Measurements from ENCODE around the gene SNAI3. TPM values are rescaled to one million over a fixed set of nuclear protein-coding genes. Genes with fewer than 3 reads are reported as not detected.

SNAI3 gene
- total and polyA plus RNA-seq, 9 of the 15 experiments (the other 6 are each of a cell fraction or from before 2014, with no cell fraction given), result 0.04 to 4.1 (median 0.80) TPM; not detected in 1

DNA sequence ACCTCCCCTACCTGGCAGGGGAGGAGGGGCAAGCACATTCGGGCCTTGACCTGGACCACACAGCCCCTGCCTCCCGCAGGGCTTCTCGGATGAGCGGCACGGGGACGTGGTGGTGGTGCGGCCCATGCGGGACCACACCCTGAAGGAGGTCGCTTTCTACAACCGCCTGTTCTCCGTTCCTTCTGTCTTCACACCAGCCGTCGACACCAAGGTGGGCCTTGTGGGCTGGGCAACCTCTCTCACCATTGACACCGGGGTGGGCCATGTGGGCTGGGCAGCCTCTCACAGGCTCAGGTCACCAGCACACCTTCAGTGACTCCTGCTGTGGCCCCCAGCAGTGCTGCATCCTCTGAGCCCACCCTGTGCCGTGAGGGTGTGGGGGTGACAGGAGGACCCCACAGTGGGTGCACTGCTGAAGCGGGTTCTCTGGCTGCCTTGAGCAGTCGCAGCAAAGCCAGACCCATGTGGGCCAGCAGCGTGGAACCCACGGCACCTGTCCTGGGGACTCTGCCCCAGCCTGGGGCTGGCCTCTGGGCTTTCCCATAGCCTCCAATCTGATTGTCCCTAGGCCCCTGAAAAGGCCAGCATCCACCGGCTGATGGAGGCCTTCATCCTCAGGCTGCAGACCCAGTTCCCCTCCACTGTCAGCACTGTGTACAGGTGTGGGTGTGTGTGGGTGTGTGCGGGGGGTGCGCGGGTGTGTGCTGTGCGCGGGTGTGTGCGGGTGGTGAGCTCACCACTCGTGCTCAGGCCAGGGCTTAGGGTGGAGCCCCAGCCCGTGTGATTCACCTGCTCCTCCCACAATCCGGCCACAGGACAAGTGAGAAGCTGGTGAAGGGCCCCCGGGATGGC is 27.5 kb upstream of the SNAI3 start (continued):
- TF ChIP-seq, protein P1, sequence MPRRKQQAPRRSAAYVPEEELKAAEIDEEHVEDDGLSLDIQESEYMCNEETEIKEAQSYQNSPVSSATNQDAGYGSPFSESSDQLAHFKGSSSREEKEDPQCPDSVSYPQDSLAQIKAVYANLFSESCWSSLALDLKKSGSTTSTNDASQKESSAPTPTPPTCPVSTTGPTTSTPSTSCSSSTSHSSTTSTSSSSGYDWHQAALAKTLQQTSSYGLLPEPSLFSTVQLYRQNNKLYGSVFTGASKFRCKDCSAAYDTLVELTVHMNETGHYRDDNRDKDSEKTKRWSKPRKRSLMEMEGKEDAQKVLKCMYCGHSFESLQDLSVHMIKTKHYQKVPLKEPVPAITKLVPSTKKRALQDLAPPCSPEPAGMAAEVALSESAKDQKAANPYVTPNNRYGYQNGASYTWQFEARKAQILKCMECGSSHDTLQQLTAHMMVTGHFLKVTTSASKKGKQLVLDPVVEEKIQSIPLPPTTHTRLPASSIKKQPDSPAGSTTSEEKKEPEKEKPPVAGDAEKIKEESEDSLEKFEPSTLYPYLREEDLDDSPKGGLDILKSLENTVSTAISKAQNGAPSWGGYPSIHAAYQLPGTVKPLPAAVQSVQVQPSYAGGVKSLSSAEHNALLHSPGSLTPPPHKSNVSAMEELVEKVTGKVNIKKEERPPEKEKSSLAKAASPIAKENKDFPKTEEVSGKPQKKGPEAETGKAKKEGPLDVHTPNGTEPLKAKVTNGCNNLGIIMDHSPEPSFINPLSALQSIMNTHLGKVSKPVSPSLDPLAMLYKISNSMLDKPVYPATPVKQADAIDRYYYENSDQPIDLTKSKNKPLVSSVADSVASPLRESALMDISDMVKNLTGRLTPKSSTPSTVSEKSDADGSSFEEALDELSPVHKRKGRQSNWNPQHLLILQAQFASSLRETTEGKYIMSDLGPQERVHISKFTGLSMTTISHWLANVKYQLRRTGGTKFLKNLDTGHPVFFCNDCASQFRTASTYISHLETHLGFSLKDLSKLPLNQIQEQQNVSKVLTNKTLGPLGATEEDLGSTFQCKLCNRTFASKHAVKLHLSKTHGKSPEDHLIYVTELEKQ (CRISPR knock-in tag; IDR thresholded peaks at IDR 0.05), result no peak
- TF ChIP-seq, protein P2, sequence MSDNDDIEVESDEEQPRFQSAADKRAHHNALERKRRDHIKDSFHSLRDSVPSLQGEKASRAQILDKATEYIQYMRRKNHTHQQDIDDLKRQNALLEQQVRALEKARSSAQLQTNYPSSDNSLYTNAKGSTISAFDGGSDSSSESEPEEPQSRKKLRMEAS (CRISPR knock-in tag; IDR thresholded peaks at IDR 0.05), result peak; percentile 18; the same call in 1 of the 2 replicates
- TF ChIP-seq, protein P3, sequence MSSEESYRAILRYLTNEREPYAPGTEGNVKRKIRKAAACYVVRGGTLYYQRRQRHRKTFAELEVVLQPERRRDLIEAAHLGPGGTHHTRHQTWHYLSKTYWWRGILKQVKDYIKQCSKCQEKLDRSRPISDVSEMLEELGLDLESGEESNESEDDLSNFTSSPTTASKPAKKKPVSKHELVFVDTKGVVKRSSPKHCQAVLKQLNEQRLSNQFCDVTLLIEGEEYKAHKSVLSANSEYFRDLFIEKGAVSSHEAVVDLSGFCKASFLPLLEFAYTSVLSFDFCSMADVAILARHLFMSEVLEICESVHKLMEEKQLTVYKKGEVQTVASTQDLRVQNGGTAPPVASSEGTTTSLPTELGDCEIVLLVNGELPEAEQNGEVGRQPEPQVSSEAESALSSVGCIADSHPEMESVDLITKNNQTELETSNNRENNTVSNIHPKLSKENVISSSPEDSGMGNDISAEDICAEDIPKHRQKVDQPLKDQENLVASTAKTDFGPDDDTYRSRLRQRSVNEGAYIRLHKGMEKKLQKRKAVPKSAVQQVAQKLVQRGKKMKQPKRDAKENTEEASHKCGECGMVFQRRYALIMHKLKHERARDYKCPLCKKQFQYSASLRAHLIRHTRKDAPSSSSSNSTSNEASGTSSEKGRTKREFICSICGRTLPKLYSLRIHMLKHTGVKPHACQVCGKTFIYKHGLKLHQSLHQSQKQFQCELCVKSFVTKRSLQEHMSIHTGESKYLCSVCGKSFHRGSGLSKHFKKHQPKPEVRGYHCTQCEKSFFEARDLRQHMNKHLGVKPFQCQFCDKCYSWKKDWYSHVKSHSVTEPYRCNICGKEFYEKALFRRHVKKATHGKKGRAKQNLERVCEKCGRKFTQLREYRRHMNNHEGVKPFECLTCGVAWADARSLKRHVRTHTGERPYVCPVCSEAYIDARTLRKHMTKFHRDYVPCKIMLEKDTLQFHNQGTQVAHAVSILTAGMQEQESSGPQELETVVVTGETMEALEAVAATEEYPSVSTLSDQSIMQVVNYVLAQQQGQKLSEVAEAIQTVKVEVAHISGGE (CRISPR knock-in tag; IDR thresholded peaks at IDR 0.05), result no peak
- no peak for TF ChIP-seq PCBP2 (IDR thresholded peaks at IDR 0.05; ENCODE audit: low read depth, low read length, poor library complexity, severe bottlenecking)
- TF ChIP-seq ATF7 (IDR thresholded peaks at IDR 0.05), result no peak
- no peak for TF ChIP-seq HDAC8 (tag; IDR thresholded peaks at IDR 0.05)
- no peak for TF ChIP-seq GTF2F1 (IDR thresholded peaks at IDR 0.05; ENCODE audit: low read depth, low read length)
- TF ChIP-seq, protein P4, sequence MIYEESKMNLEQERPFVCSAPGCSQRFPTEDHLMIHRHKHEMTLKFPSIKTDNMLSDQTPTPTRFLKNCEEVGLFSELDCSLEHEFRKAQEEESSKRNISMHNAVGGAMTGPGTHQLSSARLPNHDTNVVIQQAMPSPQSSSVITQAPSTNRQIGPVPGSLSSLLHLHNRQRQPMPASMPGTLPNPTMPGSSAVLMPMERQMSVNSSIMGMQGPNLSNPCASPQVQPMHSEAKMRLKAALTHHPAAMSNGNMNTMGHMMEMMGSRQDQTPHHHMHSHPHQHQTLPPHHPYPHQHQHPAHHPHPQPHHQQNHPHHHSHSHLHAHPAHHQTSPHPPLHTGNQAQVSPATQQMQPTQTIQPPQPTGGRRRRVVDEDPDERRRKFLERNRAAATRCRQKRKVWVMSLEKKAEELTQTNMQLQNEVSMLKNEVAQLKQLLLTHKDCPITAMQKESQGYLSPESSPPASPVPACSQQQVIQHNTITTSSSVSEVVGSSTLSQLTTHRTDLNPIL (CRISPR knock-in tag; IDR thresholded peaks at IDR 0.05), result no peak
- TF ChIP-seq ZNF507 (tag; conservative IDR thresholded peaks at IDR 0.05), result no peak
- peak in 1 of 2 experiments; percentile 13; a peak in 1 of 4 replicates for TF ChIP-seq FOXA3 (CRISPR knock-in tag; conservative IDR thresholded peaks at IDR 0.05 in 1 of 2, IDR thresholded peaks at IDR 0.05 in 1 of 2)
- TF ChIP-seq, protein P5, sequence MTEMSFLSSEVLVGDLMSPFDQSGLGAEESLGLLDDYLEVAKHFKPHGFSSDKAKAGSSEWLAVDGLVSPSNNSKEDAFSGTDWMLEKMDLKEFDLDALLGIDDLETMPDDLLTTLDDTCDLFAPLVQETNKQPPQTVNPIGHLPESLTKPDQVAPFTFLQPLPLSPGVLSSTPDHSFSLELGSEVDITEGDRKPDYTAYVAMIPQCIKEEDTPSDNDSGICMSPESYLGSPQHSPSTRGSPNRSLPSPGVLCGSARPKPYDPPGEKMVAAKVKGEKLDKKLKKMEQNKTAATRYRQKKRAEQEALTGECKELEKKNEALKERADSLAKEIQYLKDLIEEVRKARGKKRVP (CRISPR knock-in tag; IDR thresholded peaks at IDR 0.05), result no peak
- TF ChIP-seq PTBP1 (IDR thresholded peaks at IDR 0.05; ENCODE audit: low read depth, low read length), result 0 out of 2 replicates have a peak, but pooled peaks have one; percentile 55
- peak; percentile 97 for TF ChIP-seq RBM22 (IDR thresholded peaks at IDR 0.05; ENCODE audit: low read depth, low read length, poor library complexity, severe bottlenecking)
- peak; percentile 84 for TF ChIP-seq POLR2G (IDR thresholded peaks at IDR 0.05; ENCODE audit: low read depth, low read length)
- peak; percentile 90 for TF ChIP-seq EGR1 (conservative IDR thresholded peaks at IDR 0.05)
- peak; percentile 57 for TF ChIP-seq POLR2A (conservative IDR thresholded peaks at IDR 0.05)

Data from K562 (cell line).